Endometrial microvascular endothelial cells (primary cell): ENCODE data around the gene NBEA. TPM values are rescaled to one million over a fixed set of nuclear protein-coding genes. Genes with fewer than 3 reads are reported as not detected.

Experiments
- in situ Hi-C: cut with HindIII; loops from 2 replicates; pipeline ENCODE4 v1.10.0; 2017; ENCODE audit warnings: low sequenced_read_pairs, low pct_unique_long_range_greater_than_20kb; ENCODE audit errors: inconsistent ontology term
- total RNA-seq: library from RNA; depleted of rRNA; stranded (reverse); fragments of >200 nt; gene quantifications from one replicate; pipeline ENCODE4 v1.2.3, GENCODE V29; 2015; ENCODE audit errors: inconsistent ontology term

Gene NBEA
- total RNA-seq, 1 donor from 2014 or later: 1.3 TPM

- in situ Hi-C loops: no loop called here
Measured at GRCh38 chr13:35695448-35695770, 753.3 kb downstream of the NBEA start.

- in situ Hi-C loops: no loop called here
Measured at GRCh38 chr13:35697186-35697730, 755.2 kb downstream of the NBEA start.

GRCh38 chr13:35698911-35699576, 757.0 kb downstream of the NBEA start:
- in situ Hi-C loops: no loop called here

- in situ Hi-C loops: no loop called here
Measured at GRCh38 chr13:35699825-35700510, 757.9 kb downstream of the NBEA start.

GRCh38 chr13:35700671-35701070, 758.6 kb downstream of the NBEA start:
- in situ Hi-C loops: no loop called here

- in situ Hi-C loops: no loop called here
Measured at GRCh38 chr13:35702316-35702715, 760.2 kb downstream of the NBEA start.

- in situ Hi-C loops: no loop called here
Measured at GRCh38 chr13:35703061-35703460, 761.0 kb downstream of the NBEA start.

GRCh38 chr13:35704331-35704730, 762.3 kb downstream of the NBEA start:
- in situ Hi-C loops: no loop called here

- in situ Hi-C loops: no loop called here
Measured at GRCh38 chr13:35706281-35706680, 764.2 kb downstream of the NBEA start.

GRCh38 chr13:35706721-35707120, 764.7 kb downstream of the NBEA start:
- in situ Hi-C loops: no loop called here

- in situ Hi-C loops: no loop called here
Measured at GRCh38 chr13:35711909-35712308, 769.8 kb downstream of the NBEA start.

GRCh38 chr13:35712907-35713761, 771.1 kb downstream of the NBEA start:
- in situ Hi-C loops: no loop called here

GRCh38 chr13:35714121-35714520, 772.1 kb downstream of the NBEA start:
- in situ Hi-C loops: no loop called here

GRCh38 chr13:35714588-35715377, 772.7 kb downstream of the NBEA start:
- in situ Hi-C loops: no loop called here

- in situ Hi-C loops: no loop called here
Measured at GRCh38 chr13:35716186-35716585, 774.1 kb downstream of the NBEA start.

- in situ Hi-C loops: no loop called here
Measured at GRCh38 chr13:35716729-35717128, 774.7 kb downstream of the NBEA start.

GRCh38 chr13:35718084-35718483, 776.0 kb downstream of the NBEA start:
- in situ Hi-C loops: no loop called here

- in situ Hi-C loops: no loop called here
Measured at GRCh38 chr13:35720290-35720689, 778.2 kb downstream of the NBEA start.
